Fibroblast of villous mesenchyme (primary cell): ENCODE data around the gene HYDIN. TPM values are rescaled to one million over a fixed set of nuclear protein-coding genes. Genes with fewer than 3 reads are reported as not detected.
A peak's percentile ranks its signal among the peaks of the same experiment; 100 is the strongest.
"Not testable (repeated sequence)": the region's sequence is repeated elsewhere in the genome, so short reads cannot be mapped to it uniquely, and the experiment has no call there.

Experiments
- DNase-seq: peaks from one replicate; pipeline ENCODE4 v3.0.0-alpha.2; 2010; ENCODE audit warnings: low read depth
- H3K4me3 ChIP-seq: 2 replicates; pipeline ENCODE4 v1.5.1; 2011; ENCODE audit warnings: low read depth, mild to moderate bottlenecking, low read length
- total RNA-seq: library from RNA; depleted of rRNA; stranded (reverse); fragments of >200 nt; gene quantifications from 2 replicates; pipeline ENCODE4 v1.2.3, GENCODE V29; 2012
- TF ChIP-seq, protein P1 (sequence below): IDR thresholded peaks from 2 replicates; pipeline ENCODE4 v1.5.1; 2012; ENCODE audit warnings: low read depth, mild to moderate bottlenecking, low read length; ENCODE audit not compliant: insufficient read depth

The HYDIN gene
- total RNA-seq, 1 donor = under 0.01 TPM

DNA sequence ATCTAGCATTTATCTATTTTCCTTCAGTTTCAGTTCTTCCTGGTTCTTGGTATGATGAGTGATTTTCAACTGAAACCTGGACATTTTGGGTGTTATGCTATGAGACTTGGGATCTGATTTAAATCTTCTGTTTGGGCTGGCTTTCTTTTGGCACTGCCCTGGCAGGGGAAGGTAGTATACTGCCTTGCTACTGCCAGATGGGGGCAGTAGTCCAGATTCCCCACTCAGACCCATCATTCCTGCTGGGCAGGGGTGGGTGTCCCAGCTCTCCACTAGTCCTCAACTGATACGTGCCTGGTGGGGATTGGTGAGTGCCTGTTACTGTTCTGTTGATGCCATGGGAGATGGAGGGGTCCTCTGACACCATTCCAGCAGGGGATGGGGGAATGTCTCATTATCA, 342.3 kb downstream of the HYDIN start:
- H3K4me3 ChIP-seq, DNase-seq: not testable (repeated sequence)

DNA sequence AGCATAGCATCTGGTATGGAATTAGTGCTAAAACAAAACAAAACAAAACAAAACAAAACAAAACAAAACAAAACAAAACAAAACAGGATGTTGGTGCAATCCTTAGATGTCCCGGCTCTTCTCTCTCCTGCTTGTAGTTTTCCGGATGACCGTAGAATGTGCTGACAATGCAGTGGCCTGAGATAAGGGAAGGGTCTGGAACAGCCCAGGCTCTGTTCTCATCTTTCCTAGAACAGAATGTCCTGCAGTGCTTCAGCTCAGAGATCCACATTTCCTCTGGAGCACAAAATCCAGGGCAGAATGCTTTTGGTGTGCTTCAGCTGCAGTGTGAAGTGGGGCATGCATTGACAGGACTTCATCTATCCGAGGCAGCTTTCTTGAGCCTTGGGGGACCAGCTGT, 345.9 kb downstream of the HYDIN start:
- H3K4me3 ChIP-seq, DNase-seq: not testable (repeated sequence)

DNA sequence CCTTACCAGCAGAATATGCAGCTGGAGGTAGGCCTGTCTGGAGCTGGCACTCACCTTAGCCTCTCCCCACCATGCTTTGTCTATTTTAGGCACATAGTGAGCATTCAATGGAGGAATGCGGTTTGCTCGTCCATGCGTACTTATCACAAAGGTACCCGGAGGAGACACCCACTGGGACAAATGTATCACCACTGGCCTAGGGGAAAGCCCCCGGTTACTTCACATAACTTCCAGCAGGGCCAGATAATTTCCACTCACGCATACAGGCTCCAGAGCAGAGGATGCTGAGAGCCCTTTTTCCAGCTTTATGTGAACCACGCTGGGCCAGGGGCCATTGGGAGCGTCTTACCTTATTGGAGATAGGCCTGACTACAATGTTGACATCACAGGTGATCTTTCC, 348.2 kb downstream of the HYDIN start:
- H3K4me3 ChIP-seq, DNase-seq: not testable (repeated sequence)

DNA sequence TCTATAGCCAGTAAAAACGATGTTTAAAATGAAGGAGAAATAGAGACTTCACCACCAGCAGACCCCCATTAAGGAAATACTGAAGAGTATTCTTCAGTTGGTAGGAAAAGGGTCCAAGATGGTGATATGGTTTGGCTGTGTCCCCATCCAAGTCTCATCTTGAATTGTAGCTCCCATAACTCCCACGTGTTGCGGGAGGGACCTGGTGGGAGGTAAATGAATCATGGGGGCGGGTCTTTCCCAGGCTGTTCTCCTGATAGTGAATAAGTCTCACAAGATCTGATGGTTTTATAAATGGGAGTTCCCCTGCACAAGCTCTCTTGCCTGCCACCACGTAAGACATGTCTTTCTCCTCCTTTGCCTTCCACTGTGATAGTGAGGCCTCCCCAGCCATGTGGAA, 352.6 kb downstream of the HYDIN start:
- not testable (repeated sequence) for H3K4me3 ChIP-seq, DNase-seq

DNA sequence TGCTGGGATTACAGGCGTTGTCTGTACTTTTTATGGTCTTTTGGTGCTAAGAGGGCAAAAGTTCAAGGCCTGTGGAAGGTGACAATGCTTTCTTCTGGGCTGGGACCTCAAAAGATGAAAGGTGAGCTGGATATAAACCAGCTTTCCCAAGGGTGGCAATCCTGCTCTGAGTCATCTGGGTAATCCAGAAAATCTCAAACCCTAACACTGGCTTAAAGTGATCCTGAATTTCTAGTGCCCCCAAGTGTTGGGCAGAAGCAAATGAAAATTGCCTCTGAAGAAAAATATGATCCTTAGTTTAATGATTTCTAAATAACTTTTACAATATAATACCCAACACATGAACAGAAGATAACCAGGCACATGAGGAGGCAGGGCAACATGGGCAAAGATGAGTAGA, 354.1 kb downstream of the HYDIN start:
- DNase-seq, H3K4me3 ChIP-seq: not testable (repeated sequence)

DNA sequence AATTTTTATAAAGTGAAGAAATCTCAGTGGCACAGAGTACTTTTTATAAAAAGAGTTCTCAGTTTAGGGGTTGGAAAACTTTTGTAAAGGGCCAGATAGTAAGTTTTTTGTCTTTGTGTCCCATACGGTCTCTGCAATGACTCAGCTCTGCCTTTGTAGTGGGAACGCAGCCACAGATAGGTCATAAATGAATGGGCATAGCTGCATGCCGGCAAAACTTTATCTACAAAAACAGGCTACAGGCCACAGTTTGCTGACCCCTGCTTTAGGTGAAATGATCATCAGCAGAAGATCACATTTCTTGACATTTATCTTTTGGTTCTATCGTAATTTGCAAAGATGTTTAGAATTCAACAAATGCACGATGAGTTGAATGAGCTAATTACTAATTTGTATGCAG, 365.8 kb downstream of the HYDIN start:
- DNase-seq, H3K4me3 ChIP-seq: not testable (repeated sequence)

DNA sequence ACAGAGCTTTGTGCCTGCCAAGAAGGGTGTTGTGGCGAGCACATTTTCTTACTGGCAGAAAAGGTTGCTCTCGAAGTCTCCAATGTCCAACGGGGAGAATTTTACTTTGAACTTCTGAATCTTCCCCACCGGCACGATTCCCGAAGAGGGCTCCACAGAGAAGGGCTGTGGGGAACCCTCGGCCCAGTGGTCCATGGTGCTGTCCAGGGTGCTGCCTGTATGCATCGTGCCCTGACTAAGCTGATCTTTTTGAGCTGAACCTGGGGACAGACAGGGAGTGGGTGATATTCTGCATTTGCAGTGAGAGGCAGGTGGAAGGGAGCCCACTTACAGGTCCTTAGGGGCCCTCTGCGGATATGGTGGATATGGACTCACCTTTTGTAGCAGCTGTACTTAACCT, 368.5 kb downstream of the HYDIN start:
- not testable (repeated sequence) for H3K4me3 ChIP-seq, DNase-seq

DNA sequence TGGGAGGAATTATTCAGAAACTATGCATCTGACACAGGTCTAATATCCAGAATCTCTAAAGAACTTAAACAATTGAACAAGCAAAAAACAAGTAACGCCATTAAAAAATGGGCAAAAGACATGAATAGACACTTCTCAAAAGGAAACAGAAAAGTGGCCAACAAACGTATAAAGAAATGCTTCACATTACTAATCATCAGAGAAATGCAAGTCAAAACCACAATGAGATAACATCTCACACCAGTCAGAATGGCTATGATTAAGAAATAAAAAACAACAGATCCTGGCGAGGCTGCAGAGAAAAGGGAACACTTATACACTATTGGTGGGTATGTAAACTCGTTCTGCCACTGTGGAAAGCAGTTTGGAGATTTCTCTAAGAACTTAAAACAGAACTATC, 379.2 kb downstream of the HYDIN start:
- H3K4me3 ChIP-seq = not testable (repeated sequence)
- peak; percentile 7 for DNase-seq

DNA sequence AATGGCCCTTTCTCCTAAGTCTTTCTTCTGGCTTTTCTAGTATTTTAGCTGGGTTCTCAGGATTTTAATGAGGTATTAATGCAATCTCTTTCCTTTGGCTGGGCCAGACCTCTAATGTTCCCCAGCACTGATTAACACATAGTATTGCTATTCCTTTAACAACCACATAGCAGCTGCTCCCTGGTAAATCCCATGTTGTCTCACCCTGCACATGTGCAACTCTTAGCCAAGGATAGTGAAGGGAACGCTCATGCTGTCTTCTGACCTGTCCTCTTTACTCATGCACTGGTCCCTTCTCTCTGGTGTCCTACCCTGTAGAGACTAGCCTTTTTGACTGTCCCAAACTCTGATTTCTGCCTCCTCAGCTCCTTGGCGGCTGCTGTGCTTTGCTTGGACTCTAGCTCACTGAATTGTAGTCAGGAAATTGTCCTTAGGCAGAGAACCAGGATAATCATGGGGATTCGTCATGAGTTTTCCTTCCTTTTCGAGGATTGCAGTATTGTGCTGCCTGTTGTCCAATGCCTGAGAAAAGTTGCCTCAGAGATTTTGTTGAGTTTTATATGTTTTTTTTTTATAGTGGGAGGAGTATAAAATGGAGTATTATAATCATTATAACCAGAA, 406.9 kb downstream of the HYDIN start:
- not testable (repeated sequence) for H3K4me3 ChIP-seq

DNA sequence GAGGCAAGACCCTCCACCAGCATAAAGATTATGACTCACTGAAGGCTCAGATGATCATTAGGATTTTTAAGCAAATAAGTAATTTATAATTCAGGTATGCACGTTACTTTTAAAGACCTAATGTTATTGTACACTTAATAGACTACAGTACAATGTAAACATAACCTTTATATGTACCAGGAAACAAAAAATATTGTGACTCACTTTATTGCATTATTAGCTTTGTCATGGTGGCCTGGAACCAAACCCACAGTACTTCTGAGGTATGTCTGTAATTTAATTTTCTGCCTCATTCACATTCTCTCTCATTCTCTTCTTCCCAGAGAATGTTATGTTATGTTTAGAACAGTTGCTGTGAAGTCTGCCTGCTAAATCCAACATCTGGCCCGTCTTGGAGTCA, 407.8 kb downstream of the HYDIN start:
- not testable (repeated sequence) for H3K4me3 ChIP-seq, DNase-seq

More for the DNA sequence above, 406.9 kb downstream of the HYDIN start:
- not testable (repeated sequence) for DNase-seq

DNA sequence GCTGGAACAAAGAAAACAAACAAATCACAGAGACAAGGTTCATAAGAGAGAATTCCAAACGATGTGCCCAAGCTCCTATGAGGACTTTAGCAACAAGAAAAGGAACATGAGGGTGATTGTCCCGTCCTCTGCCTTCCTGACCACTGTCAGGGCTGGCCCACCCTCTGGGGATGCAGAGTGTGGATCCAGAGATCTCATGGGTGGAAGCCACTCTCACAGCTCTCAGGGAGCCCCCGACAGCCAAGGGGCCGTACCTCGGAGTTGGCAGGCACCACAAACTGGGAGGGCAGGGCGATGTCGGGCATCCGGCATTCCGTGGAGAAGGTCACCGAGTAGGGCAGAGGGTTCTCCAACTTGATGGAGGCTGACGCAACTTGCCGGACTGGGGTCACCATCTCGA, 412.4 kb downstream of the HYDIN start:
- DNase-seq, H3K4me3 ChIP-seq: not testable (repeated sequence)

DNA sequence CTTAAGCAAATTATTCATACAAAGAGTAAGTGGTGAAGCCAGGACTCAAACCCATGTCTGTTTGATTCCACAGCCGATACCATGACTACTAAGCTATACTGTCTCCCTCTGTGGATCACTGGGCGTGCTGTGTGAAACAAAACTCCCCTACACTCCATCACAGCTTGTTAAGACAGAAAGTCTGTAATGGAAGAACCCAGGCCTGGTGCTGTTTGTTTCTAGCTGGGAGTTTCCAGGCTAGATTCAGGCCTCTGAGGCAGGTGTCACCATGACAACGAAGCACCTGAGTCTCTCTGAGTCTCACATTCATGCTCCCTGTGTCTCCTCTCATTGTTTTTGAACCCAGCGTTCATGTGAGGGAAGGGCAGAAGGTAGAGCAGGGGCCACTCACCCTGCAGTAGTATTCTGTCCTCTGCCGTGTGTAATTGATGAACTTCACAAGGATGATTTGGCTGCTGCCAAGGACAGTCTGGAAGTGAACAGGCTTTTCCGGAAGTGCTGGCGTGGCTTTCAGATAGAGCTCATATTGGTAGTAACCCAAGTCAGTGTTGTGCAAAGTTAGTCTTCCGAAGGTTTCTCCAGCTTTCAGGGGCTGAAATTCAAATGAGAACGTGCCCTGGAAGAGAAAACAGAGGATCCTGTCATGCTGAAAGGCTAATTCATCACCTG, 421.0 kb downstream of the HYDIN start:
- TF ChIP-seq, protein P1, sequence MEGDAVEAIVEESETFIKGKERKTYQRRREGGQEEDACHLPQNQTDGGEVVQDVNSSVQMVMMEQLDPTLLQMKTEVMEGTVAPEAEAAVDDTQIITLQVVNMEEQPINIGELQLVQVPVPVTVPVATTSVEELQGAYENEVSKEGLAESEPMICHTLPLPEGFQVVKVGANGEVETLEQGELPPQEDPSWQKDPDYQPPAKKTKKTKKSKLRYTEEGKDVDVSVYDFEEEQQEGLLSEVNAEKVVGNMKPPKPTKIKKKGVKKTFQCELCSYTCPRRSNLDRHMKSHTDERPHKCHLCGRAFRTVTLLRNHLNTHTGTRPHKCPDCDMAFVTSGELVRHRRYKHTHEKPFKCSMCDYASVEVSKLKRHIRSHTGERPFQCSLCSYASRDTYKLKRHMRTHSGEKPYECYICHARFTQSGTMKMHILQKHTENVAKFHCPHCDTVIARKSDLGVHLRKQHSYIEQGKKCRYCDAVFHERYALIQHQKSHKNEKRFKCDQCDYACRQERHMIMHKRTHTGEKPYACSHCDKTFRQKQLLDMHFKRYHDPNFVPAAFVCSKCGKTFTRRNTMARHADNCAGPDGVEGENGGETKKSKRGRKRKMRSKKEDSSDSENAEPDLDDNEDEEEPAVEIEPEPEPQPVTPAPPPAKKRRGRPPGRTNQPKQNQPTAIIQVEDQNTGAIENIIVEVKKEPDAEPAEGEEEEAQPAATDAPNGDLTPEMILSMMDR = no peak
- no peak overlapping the region for H3K4me3 ChIP-seq
- DNase-seq = no peak

DNA sequence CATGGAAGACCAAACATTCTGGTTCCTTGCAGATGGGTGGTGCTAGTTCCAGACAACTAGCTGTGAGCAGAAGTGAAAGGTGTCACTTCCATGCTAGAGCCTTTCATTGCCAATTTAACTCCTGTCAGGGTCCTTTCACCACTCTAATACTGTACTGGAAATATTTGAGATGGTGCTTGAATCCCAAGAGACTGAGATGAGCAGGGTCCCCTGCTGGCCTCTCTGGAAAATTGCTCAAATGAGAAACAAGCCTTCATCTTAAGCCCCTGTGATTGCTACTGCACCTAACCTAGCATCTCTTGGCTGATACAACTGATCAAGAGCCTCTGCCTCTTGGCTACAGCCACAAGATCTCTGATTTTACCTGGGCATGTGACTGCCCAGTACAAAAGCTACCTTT, 422.2 kb downstream of the HYDIN start:
- TF ChIP-seq, protein P1 = peak; percentile 38
- no peak for DNase-seq
- no peak overlapping the region for H3K4me3 ChIP-seq
